ENCODE data around the gene IL17REL. TPM values are rescaled to one million over a fixed set of nuclear protein-coding genes. Genes with fewer than 3 reads are reported as not detected.

IL17REL gene
- total RNA-seq, 1 donor from 2014 or later = 0.07 TPM

GRCh38 chr22:50015451-50016307, 3.1 kb upstream of the IL17REL start:
- H3K4me3 Mint-ChIP-seq = no peak overlapping the region
- no peak overlapping the region for H3K27ac Mint-ChIP-seq (ENCODE audit: unreplicated experiment)
- H3K27me3 Mint-ChIP-seq (ENCODE audit: low read depth) = peaks cover 56% of the 10 kb centered on the region

GRCh38 chr22:50014655-50015401, 2.3 kb upstream of the IL17REL start:
- H3K27me3 Mint-ChIP-seq (ENCODE audit: low read depth) = peaks cover 56% of the 10 kb centered on the region
- H3K36me3 Mint-ChIP-seq (ENCODE audit: low read depth) = no peaks in the 10 kb centered on the region
- TF ChIP-seq CTCF (conservative IDR thresholded peaks at IDR 0.05) = no peak
- H3K27ac Mint-ChIP-seq (ENCODE audit: unreplicated experiment) = no peak overlapping the region
- H3K4me3 Mint-ChIP-seq = no peak overlapping the region
- no peaks in the 10 kb centered on the region for H3K4me1 Mint-ChIP-seq
- no peak for DNase-seq (ENCODE audit: low read depth, low spot score)
- no peaks in the 10 kb centered on the region for H3K9me3 Mint-ChIP-seq

More at GRCh38 chr22:50015451-50016307, 3.1 kb upstream of the IL17REL start:
- Mint-ChIP-seq H3K36me3 (ENCODE audit: low read depth) (no peaks in the 10 kb centered on the region), H3K4me1 (no peaks in the 10 kb centered on the region), H3K9me3 (no peaks in the 10 kb centered on the region)
- no peak for DNase-seq (ENCODE audit: low read depth, low spot score)
- no peak for TF ChIP-seq CTCF (conservative IDR thresholded peaks at IDR 0.05)

- Mint-ChIP-seq H3K9me3 (no peaks in the 10 kb centered on the region), H3K27ac (ENCODE audit: unreplicated experiment) (no peak overlapping the region), H3K27me3 (ENCODE audit: low read depth) (peaks cover 53% of the 10 kb centered on the region)
Measured at GRCh38 chr22:50014053-50014501, 1.5 kb upstream of the IL17REL start.

GRCh38 chr22:50011447-50012210, 936 bp downstream of the IL17REL start:
- Mint-ChIP-seq H3K27me3 (ENCODE audit: low read depth) (peaks cover 39% of the 10 kb centered on the region), H3K4me3 (no peak overlapping the region), H3K9me3 (no peaks in the 10 kb centered on the region)

More at GRCh38 chr22:50014053-50014501, 1.5 kb upstream of the IL17REL start:
- Mint-ChIP-seq H3K4me1 (no peaks in the 10 kb centered on the region), H3K4me3 (no peak overlapping the region), H3K36me3 (ENCODE audit: low read depth) (no peaks in the 10 kb centered on the region)
- no peak for TF ChIP-seq CTCF (conservative IDR thresholded peaks at IDR 0.05)
- DNase-seq (ENCODE audit: low read depth, low spot score) = no peak

More at GRCh38 chr22:50011447-50012210, 936 bp downstream of the IL17REL start:
- no peak for DNase-seq (ENCODE audit: low read depth, low spot score)
- no peak for TF ChIP-seq CTCF (conservative IDR thresholded peaks at IDR 0.05)
- no peak overlapping the region for H3K27ac Mint-ChIP-seq (ENCODE audit: unreplicated experiment)
- H3K36me3 Mint-ChIP-seq (ENCODE audit: low read depth) = no peaks in the 10 kb centered on the region
- H3K4me1 Mint-ChIP-seq = no peaks in the 10 kb centered on the region

All from neural crest cell (in vitro differentiated cells).